Upper lobe of right lung (tissue), 1 donor: ENCODE data around the gene RGS3. TPM values are rescaled to one million over a fixed set of nuclear protein-coding genes. Genes with fewer than 3 reads are reported as not detected.
A peak's percentile ranks its signal among the peaks of the same experiment; 100 is the strongest.

Experiments
- ATAC-seq: fragments of 200-7000 bp; cut with Tn5 transposase; one replicate; pipeline ENCODE4 v1.9.1; 2020; ENCODE audit warnings: mild to moderate bottlenecking, moderate library complexity
- DNase-seq: peaks from one replicate; pipeline ENCODE4 v3.0.0-alpha.2; 2020
- H3K27ac ChIP-seq: fragments of 200-600 bp; one replicate; pipeline ENCODE4 v1.8.0; 2022
- H3K27me3 ChIP-seq: fragments of 200-600 bp; one replicate; pipeline ENCODE4 v1.8.0; 2022; ENCODE audit warnings: mild to moderate bottlenecking
- H3K36me3 ChIP-seq: fragments of 200-600 bp; one replicate; pipeline ENCODE4 v1.8.0; 2022
- H3K4me1 ChIP-seq: fragments of 200-600 bp; one replicate; pipeline ENCODE4 v1.8.0; 2022
- H3K4me3 ChIP-seq: fragments of 200-600 bp; one replicate; pipeline ENCODE4 v1.8.0; 2022; ENCODE audit warnings: mild to moderate bottlenecking
- H3K9me3 ChIP-seq: fragments of 200-600 bp; one replicate; pipeline ENCODE4 v1.8.0; 2022
- intact Hi-C: fragments of 100-400 bp; cut with DNase I; formaldehyde crosslinking; loops from one replicate; pipeline ENCODE4 v1.11.0; 2022
- total RNA-seq: library from RNA; stranded (reverse); fragmentation: NEBNext Ultra II Directional; extraction: Animal tissue kit (Norgen Biotek cat#: 25700); gene quantifications from one replicate; pipeline ENCODE4 v1.2.1, GENCODE V29; 2021
- TF ChIP-seq, protein P1 (sequence below): fragments of 200-600 bp; IDR thresholded peaks from one replicate; pipeline ENCODE4 v1.8.0; 2022; ENCODE audit warnings: antibody characterized with exemption
- donor health status: DM: no; HTN: yes; CAD: no; lungs with severe emphysema.

The RGS3 gene
- total RNA-seq, 1 donor from 2014 or later, result 71.1 TPM

- no peaks in the 10 kb centered on the region for H3K27me3 ChIP-seq
- intact Hi-C loops, result no loop called here
- TF ChIP-seq, protein P1, sequence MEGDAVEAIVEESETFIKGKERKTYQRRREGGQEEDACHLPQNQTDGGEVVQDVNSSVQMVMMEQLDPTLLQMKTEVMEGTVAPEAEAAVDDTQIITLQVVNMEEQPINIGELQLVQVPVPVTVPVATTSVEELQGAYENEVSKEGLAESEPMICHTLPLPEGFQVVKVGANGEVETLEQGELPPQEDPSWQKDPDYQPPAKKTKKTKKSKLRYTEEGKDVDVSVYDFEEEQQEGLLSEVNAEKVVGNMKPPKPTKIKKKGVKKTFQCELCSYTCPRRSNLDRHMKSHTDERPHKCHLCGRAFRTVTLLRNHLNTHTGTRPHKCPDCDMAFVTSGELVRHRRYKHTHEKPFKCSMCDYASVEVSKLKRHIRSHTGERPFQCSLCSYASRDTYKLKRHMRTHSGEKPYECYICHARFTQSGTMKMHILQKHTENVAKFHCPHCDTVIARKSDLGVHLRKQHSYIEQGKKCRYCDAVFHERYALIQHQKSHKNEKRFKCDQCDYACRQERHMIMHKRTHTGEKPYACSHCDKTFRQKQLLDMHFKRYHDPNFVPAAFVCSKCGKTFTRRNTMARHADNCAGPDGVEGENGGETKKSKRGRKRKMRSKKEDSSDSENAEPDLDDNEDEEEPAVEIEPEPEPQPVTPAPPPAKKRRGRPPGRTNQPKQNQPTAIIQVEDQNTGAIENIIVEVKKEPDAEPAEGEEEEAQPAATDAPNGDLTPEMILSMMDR, result no peak
- ATAC-seq, result no peak
- peaks cover 15% of the 10 kb centered on the region for H3K36me3 ChIP-seq
- no peak overlapping the region for H3K27ac ChIP-seq
- peaks cover 6% of the 10 kb centered on the region for H3K4me1 ChIP-seq
- H3K9me3 ChIP-seq, result no peaks in the 10 kb centered on the region
- no peak overlapping the region for H3K4me3 ChIP-seq
- no peak for DNase-seq
Observed at GRCh38 chr9:113532809-113533190, 69.3 kb downstream of the RGS3 start.

- DNase-seq (no peak), ATAC-seq (peak; percentile 17)
- Histone ChIP-seq H3K27ac (no peak overlapping the region), H3K9me3 (no peaks in the 10 kb centered on the region), H3K27me3 (no peaks in the 10 kb centered on the region), H3K4me1 (no peaks in the 10 kb centered on the region), H3K36me3 (peaks cover 10% of the 10 kb centered on the region), H3K4me3 (no peak overlapping the region)
- TF ChIP-seq, protein P1, result no peak
- intact Hi-C loops, result no loop called here
Observed at GRCh38 chr9:113533335-113534225, 70.1 kb downstream of the RGS3 start.

- H3K9me3 ChIP-seq, result no peaks in the 10 kb centered on the region
- intact Hi-C loops, result no loop called here
- H3K27me3 ChIP-seq, result no peaks in the 10 kb centered on the region
- ATAC-seq, result no peak
- TF ChIP-seq, protein P1, result no peak
- no peak overlapping the region for H3K4me3 ChIP-seq
- H3K27ac ChIP-seq, result no peak overlapping the region
- peaks cover 7% of the 10 kb centered on the region for H3K36me3 ChIP-seq
- no peak for DNase-seq
- H3K4me1 ChIP-seq, result no peaks in the 10 kb centered on the region
Observed at GRCh38 chr9:113535756-113536155, 72.2 kb downstream of the RGS3 start.

DNA sequence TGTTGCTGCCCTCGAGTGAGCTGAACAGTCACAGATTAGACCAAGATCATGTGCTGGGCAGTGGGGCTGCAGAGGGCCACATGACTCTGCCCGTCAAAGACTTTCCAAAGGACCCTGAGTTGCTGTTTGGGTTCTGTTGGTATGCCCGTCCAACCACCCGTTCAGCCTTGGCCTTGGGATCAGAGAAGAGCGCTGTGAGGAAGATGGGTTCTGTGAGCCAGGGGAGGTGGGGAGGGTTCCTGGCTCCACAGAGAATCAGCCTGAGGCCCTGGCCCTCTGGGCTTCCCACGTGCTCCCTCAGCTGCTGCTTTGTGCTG is 72.6 kb downstream of the RGS3 start:
- ATAC-seq, result no peak

DNA sequence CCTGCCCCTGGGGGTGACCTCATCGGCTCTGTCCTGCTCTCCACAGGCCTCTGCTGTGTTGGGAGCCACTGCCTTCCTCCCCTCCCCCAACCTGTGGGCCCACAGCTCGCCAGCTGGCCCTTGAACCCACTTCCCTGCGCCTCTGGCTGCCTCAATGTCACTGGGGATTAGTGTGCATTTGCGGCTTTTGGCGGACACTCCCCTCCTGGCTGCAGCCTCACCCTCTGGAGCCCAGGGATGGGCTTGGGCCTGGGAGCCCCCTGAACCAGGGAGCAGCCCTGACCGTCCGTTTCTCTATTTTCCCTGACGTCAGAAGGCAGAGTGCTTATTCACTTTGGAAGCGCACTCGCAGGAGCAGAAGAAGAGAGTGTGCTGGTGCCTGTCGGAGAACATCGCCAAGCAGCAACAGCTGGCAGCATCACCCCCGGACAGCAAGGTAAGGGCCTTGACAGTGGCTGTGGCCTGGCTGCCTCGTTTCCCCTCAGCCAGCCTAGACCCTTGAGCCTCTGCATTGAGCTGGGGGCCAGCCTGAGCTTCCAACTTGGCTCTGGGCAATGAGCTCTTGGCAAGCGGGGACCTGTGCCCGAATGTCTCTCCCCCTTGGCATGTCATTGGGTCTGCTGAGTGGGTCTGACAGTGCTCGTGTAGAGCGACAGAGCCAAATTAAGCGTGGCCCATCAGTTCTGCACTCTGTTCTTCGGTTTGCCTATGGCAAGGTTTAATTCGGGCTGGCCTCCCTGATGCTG is 73.1 kb downstream of the RGS3 start:
- Histone ChIP-seq H3K27me3 (no peaks in the 10 kb centered on the region), H3K4me3 (no peak overlapping the region), H3K36me3 (peaks cover 7% of the 10 kb centered on the region), H3K27ac (no peak overlapping the region), H3K9me3 (no peaks in the 10 kb centered on the region), H3K4me1 (no peaks in the 10 kb centered on the region)
- TF ChIP-seq, protein P1, result no peak
- DNase-seq (no peak), ATAC-seq (no peak)
- intact Hi-C loops, result no loop called here

More for the DNA sequence above, 72.6 kb downstream of the RGS3 start:
- Histone ChIP-seq H3K4me3 (no peak overlapping the region), H3K36me3 (peaks cover 7% of the 10 kb centered on the region), H3K27me3 (no peaks in the 10 kb centered on the region), H3K9me3 (no peaks in the 10 kb centered on the region), H3K27ac (no peak overlapping the region), H3K4me1 (no peaks in the 10 kb centered on the region)
- no peak for DNase-seq
- intact Hi-C loops, result no loop called here
- TF ChIP-seq, protein P1, result no peak
